A673 (cell line): ENCODE measurements around the gene MIGA1. TPM values are rescaled to one million over a fixed set of nuclear protein-coding genes. Genes with fewer than 3 reads are reported as not detected.

Source experiments
- BruUV-seq: library from RNA; stranded (reverse); fragments of 400-500 nt; replicated peaks from 2 replicates; lab custom pipeline; 2021; lab: Mats Ljungman, UMichigan
- CTCF ChIA-PET: fragments of 300-600 bp; sonication (Branson Sonifier 250); formaldehyde crosslinking; loops from one replicate; lab custom pipeline; 2022; ENCODE audit warnings: antibody characterized with exemption; lab: Charles Lee
- POLR2A ChIA-PET: fragments of 300-600 bp; sonication (Branson Sonifier 250); formaldehyde crosslinking; loops from one replicate; lab custom pipeline; 2022; ENCODE audit warnings: antibody characterized with exemption; ENCODE audit not compliant: low non-redundant PET; lab: Charles Lee
- DNase-seq: peaks from one replicate; pipeline ENCODE4 v3.0.0-alpha.2; 2015; ENCODE audit warnings: low spot score
- H3K27ac ChIP-seq: fragments of 200-600 bp; sonication (generic); 2 replicates; pipeline ENCODE4 v1.5.1; 2016; ENCODE audit warnings: mixed run types, low read depth, mild to moderate bottlenecking, mixed read lengths, antibody characterized with exemption, low read length; ENCODE audit not compliant: poor library complexity, severe bottlenecking
- H3K27me3 ChIP-seq: fragments of 200-600 bp; sonication (generic); replicated peaks from 2 replicates; pipeline ENCODE4 v1.6.1; 2017; ENCODE audit warnings: mixed run types, low read depth, mild to moderate bottlenecking, mixed read lengths, antibody characterized with exemption, low read length; ENCODE audit not compliant: insufficient read depth, poor library complexity
- H3K36me3 ChIP-seq: fragments of 200-600 bp; sonication (generic); 2 replicates; pipeline ENCODE4 v1.6.1; 2016; ENCODE audit warnings: mixed run types, mild to moderate bottlenecking, mixed read lengths, antibody characterized with exemption, low read length; ENCODE audit not compliant: insufficient read depth, poor library complexity, severe bottlenecking
- H3K4me1 ChIP-seq: fragments of 200-600 bp; sonication (generic); 2 replicates; pipeline ENCODE4 v1.6.1; 2017; ENCODE audit warnings: mixed run types, mild to moderate bottlenecking, mixed read lengths, antibody characterized with exemption, low read length; ENCODE audit not compliant: insufficient read depth, poor library complexity, severe bottlenecking
- H3K4me3 ChIP-seq: fragments of 200-600 bp; sonication (generic); 2 replicates; pipeline ENCODE4 v1.5.1; 2016; ENCODE audit warnings: low read depth, mixed run types, mild to moderate bottlenecking, mixed read lengths, low read length; ENCODE audit not compliant: poor library complexity, severe bottlenecking
- H3K9me3 ChIP-seq: fragments of 200-600 bp; sonication (generic); 2 replicates; pipeline ENCODE4 v1.6.1; 2016; ENCODE audit warnings: mixed run types, low read depth, mild to moderate bottlenecking, mixed read lengths, antibody characterized with exemption, low read length; ENCODE audit not compliant: poor library complexity, severe bottlenecking
- EZH2 ChIP-seq: fragments of 200-600 bp; sonication (generic); IDR thresholded peaks from 2 replicates; pipeline ENCODE4 v1.6.1; 2017; ENCODE audit warnings: borderline replicate concordance, low read depth, mild to moderate bottlenecking, mixed read lengths, antibody characterized with exemption, low read length; ENCODE audit not compliant: poor library complexity, severe bottlenecking
- intact Hi-C: fragments of 100-400 bp; cut with micrococcal nuclease; formaldehyde crosslinking; loops from one replicate; pipeline ENCODE4 v1.10.0; 2022; ENCODE audit not compliant: unreplicated experiment
- total RNA-seq: library from RNA; stranded (reverse); gene quantifications from 2 replicates; pipeline ENCODE4 v1.2.3, GENCODE V29; 2021
- TF ChIP-seq, protein P1 (sequence below): fragments of 300-800, 200-600 bp; sonication (generic); conservative IDR thresholded peaks from 2 replicates; pipeline ENCODE4 v1.5.1; 2017; ENCODE audit warnings: low read depth, mild to moderate bottlenecking, antibody characterized with exemption, low read length, moderate library complexity, mixed read lengths

Gene MIGA1
- total RNA-seq, 1 experiment from 2014 or later, result 14.1 TPM

DNA sequence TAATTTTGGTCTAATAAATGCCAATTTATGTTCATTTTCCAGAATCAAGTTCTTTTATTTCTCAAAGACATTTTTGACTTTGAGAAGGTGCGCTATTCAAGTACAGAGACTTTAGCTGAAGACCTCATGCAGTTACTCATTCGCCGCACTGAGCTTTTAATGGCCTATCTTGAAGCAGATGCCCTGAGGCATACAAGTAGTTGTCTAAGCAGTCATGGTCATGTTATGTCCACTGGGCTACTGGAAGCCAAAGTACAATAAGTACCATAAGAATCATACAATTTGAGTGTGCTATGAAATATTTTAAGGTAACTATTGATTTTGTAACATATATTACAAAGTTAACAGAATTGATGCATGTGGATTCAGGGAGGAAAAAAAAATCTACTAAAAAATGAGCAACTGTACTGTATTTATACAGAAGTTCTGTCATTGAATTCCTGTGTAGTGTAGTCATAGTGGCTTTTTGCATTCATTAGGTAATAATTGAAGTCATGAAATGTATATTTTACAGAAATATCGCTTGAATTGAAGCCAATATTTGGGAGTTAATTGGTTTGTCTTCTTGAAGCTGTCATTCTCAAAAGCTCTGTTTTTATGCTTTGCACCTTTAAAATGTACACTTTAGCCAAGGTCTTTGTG lies 95.5 kb downstream of the MIGA1 start:
- Histone ChIP-seq H3K27me3 (no peaks in the 10 kb centered on the region), H3K27ac (no peak overlapping the region), H3K9me3 (no peaks in the 10 kb centered on the region), H3K4me3 (no peak overlapping the region), H3K4me1 (no peaks in the 10 kb centered on the region), H3K36me3 (no peaks in the 10 kb centered on the region)
- no TSS peak for BruUV-seq
- DNase-seq, result peak; percentile 21
- no peak for TF ChIP-seq EZH2
- TF ChIP-seq, protein P1, sequence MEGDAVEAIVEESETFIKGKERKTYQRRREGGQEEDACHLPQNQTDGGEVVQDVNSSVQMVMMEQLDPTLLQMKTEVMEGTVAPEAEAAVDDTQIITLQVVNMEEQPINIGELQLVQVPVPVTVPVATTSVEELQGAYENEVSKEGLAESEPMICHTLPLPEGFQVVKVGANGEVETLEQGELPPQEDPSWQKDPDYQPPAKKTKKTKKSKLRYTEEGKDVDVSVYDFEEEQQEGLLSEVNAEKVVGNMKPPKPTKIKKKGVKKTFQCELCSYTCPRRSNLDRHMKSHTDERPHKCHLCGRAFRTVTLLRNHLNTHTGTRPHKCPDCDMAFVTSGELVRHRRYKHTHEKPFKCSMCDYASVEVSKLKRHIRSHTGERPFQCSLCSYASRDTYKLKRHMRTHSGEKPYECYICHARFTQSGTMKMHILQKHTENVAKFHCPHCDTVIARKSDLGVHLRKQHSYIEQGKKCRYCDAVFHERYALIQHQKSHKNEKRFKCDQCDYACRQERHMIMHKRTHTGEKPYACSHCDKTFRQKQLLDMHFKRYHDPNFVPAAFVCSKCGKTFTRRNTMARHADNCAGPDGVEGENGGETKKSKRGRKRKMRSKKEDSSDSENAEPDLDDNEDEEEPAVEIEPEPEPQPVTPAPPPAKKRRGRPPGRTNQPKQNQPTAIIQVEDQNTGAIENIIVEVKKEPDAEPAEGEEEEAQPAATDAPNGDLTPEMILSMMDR, result no peak
- ChIA-PET POLR2A (no interaction called here), CTCF (no interaction called here)
- intact Hi-C loops, result no loop called here

DNA sequence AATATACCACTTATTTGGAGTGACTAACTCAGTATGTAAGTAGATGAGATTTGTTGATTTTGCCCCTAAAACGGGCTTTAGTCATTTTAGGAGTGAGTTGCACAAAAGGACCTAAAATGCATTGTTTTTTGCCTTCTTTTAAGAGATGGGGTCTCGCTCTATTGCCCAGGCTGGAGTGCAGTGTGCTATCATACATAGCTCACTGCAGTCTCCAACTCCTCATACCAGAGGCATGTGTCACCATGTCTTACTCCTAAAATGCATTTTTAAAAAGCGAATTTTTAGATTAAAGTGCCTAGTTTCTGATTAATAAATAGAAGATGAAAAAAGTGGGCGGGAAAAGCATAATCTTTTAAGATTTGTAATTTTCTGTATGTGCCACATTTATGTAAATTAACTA lies 97.4 kb downstream of the MIGA1 start:
- no peak overlapping the region for H3K27ac ChIP-seq
- no TSS peak for BruUV-seq
- intact Hi-C loops, result no loop called here
- CTCF ChIA-PET, result no interaction called here
- TF ChIP-seq EZH2, result no peak
- TF ChIP-seq, protein P1, result no peak
- POLR2A ChIA-PET, result no interaction called here
- no peaks in the 10 kb centered on the region for H3K27me3 ChIP-seq
- H3K36me3 ChIP-seq, result no peaks in the 10 kb centered on the region
- no peaks in the 10 kb centered on the region for H3K4me1 ChIP-seq
- H3K9me3 ChIP-seq, result no peaks in the 10 kb centered on the region
- DNase-seq, result no peak
- no peak overlapping the region for H3K4me3 ChIP-seq

DNA sequence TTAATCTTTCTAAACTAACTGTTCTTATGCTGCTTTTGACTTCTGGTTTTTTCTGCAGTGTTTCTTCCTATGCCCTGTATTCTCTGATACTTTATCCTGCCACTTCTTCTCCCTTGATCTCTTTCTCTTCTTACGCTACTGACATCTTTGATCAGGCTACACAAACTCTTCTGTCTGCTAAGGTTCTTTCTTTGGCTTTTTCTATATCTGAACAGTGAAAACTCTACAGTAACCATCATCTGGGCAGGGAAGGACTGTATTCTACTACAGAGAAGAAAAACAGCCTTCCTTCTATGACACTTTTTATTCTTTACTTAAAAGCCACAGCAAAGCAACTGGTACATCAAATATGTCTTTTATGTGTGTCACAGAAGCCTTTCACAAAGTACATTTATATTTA lies 101.6 kb downstream of the MIGA1 start:
- POLR2A ChIA-PET, result no interaction called here
- H3K36me3 ChIP-seq, result no peaks in the 10 kb centered on the region
- CTCF ChIA-PET, result no interaction called here

More for the DNA sequence above, 101.6 kb downstream of the MIGA1 start:
- DNase-seq, result no peak
- TF ChIP-seq, protein P1, result no peak
- no peak for TF ChIP-seq EZH2
- Histone ChIP-seq H3K9me3 (no peaks in the 10 kb centered on the region), H3K4me3 (no peak overlapping the region), H3K4me1 (no peaks in the 10 kb centered on the region), H3K27ac (no peak overlapping the region), H3K27me3 (no peaks in the 10 kb centered on the region)
- BruUV-seq, result no TSS peak
- intact Hi-C loops, result no loop called here
